Gastroesophageal sphincter (tissue), 4 donors: ENCODE data around the gene SEMG2. TPM values are rescaled to one million over a fixed set of nuclear protein-coding genes. Genes with fewer than 3 reads are reported as not detected.

Source experiments
- ATAC-seq: fragments of 150-250 bp; one replicate; pipeline ENCODE4 v1.9.1; 2016; ENCODE audit warnings: mild to moderate bottlenecking, moderate library complexity
- H3K27ac ChIP-seq, 4 donors: fragments of 200-600 bp; sonication (generic) in 3 of 4; 1 replicate in 3 of 4; 2 replicates in 1 of 4; pipeline ENCODE4 v1.5.1; 2016 to 2019
- H3K27me3 ChIP-seq: fragments of 200-600 bp; sonication (generic); one replicate; pipeline ENCODE4 v1.5.1; 2019
- H3K36me3 ChIP-seq, 2 donors: fragments of 200-600 bp; sonication (generic); one replicate each; pipeline ENCODE4 v1.5.1; 2019; ENCODE audit warnings: control low read depth in 1 of 2
- H3K4me1 ChIP-seq, 3 donors: fragments of 200-600 bp; sonication (generic); 1 replicate in 2 of 3; 2 replicates in 1 of 3; pipeline ENCODE4 v1.5.1; 2016 to 2019; ENCODE audit warnings: control low read depth in 2 of 3
- H3K4me3 ChIP-seq, 2 donors: fragments of 200-600 bp; sonication (generic); one replicate each; pipeline ENCODE4 v1.5.1; 2019; ENCODE audit warnings: mild to moderate bottlenecking in 1 of 2, moderate library complexity in 1 of 2
- H3K9me3 ChIP-seq, 3 donors: fragments of 200-600 bp; sonication (generic); one replicate each; pipeline ENCODE4 v1.5.1; 2017 to 2019; ENCODE audit warnings: control low read depth in 2 of 3
- EP300 ChIP-seq: sonication (generic); formaldehyde crosslinking; IDR thresholded peaks from one replicate; pipeline ENCODE4 v1.6.1; 2017; ENCODE audit warnings: antibody characterized with exemption, mild to moderate bottlenecking
- POLR2A ChIP-seq, 2 donors: fragments of 450-650 bp; IDR thresholded peaks; one replicate each; pipeline ENCODE4 v1.6.1; 2017; ENCODE audit warnings: antibody characterized with exemption in 2 of 2, mild to moderate bottlenecking in 2 of 2, moderate library complexity in 1 of 2
- POLR2AphosphoS5 ChIP-seq: sonication (generic); formaldehyde crosslinking; IDR thresholded peaks from one replicate; pipeline ENCODE4 v1.6.1; 2017; ENCODE audit warnings: antibody characterized with exemption
- WGBS, 2 donors: methylation state at CpG; one replicate each; pipeline ENCODE4 v1.1.5; 2018; ENCODE audit warnings: low coverage in 1 of 2; 5-methylcytosine and 5-hydroxymethylcytosine counted together
- total RNA-seq, 4 donors: library from RNA; depleted of rRNA; stranded (reverse); fragments of >200 nt; gene quantifications; one replicate each; pipeline ENCODE4 v1.1.0, GENCODE V29; 2016
- TF ChIP-seq, protein P1 (sequence below), 4 experiments: fragments of 200-600 bp in 2 of 4; fragments of 450-650 bp in 2 of 4; sonication (generic) in 1 of 4; IDR thresholded peaks; one replicate each; pipeline ENCODE4 v1.5.1; 2017 to 2019; ENCODE audit warnings: antibody characterized with exemption in 4 of 4, mild to moderate bottlenecking in 2 of 4, moderate library complexity in 2 of 4

Gene SEMG2
- total RNA-seq, 4 donors from 2014 or later, result not detected

DNA sequence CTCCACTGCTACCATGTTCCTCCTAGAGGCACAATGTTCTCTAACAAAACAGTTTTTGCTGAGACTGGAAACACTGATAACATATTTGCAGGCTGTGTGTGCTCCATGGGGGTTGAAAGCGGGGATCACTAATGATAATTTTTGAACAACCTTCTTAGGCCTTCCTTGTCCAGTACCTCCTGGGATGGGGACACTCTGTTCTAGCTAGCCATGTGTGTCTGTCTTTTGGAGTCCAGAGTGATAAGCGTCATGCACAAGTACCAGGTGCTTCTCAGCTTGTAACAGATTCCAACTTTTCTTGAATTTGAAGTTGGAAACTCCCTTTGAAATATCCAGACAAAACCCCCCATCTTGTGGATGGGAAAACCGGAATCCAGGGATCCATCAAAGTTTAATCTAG lies 31.3 kb upstream of the SEMG2 start:
- Histone ChIP-seq H3K36me3 (no peaks in the 10 kb centered on the region), H3K27ac (no peak overlapping the region), H3K27me3 (peaks cover 14% of the 10 kb centered on the region), H3K4me1 (no peaks in the 10 kb centered on the region), H3K9me3 (no peaks in the 10 kb centered on the region), H3K4me3 (no peak overlapping the region)
- 68 to 83% methylated on average over 2 to 3 of the region's 3 CpGs for WGBS, 2 donors
- ATAC-seq, result no peak
- TF ChIP-seq POLR2A (IDR thresholded peaks at IDR 0.05) (no peak), EP300 (no peak), POLR2AphosphoS5 (no peak)
- TF ChIP-seq, protein P1, sequence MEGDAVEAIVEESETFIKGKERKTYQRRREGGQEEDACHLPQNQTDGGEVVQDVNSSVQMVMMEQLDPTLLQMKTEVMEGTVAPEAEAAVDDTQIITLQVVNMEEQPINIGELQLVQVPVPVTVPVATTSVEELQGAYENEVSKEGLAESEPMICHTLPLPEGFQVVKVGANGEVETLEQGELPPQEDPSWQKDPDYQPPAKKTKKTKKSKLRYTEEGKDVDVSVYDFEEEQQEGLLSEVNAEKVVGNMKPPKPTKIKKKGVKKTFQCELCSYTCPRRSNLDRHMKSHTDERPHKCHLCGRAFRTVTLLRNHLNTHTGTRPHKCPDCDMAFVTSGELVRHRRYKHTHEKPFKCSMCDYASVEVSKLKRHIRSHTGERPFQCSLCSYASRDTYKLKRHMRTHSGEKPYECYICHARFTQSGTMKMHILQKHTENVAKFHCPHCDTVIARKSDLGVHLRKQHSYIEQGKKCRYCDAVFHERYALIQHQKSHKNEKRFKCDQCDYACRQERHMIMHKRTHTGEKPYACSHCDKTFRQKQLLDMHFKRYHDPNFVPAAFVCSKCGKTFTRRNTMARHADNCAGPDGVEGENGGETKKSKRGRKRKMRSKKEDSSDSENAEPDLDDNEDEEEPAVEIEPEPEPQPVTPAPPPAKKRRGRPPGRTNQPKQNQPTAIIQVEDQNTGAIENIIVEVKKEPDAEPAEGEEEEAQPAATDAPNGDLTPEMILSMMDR (IDR thresholded peaks at IDR 0.05), result no peak

- H3K4me1 ChIP-seq, result no peaks in the 10 kb centered on the region
- ATAC-seq, result no peak
Measured at GRCh38 chr20:45191926-45192325, 29.2 kb upstream of the SEMG2 start.

GRCh38 chr20:45193331-45193730 lies 27.8 kb upstream of the SEMG2 start:
- Histone ChIP-seq H3K27me3 (peaks cover 14% of the 10 kb centered on the region), H3K4me3 (no peak overlapping the region), H3K4me1 (no peaks in the 10 kb centered on the region), H3K9me3 (no peaks in the 10 kb centered on the region), H3K27ac (no peak overlapping the region), H3K36me3 (no peaks in the 10 kb centered on the region)
- TF ChIP-seq POLR2AphosphoS5 (no peak), EP300 (no peak), POLR2A (IDR thresholded peaks at IDR 0.05) (no peak)
- TF ChIP-seq, protein P1 (IDR thresholded peaks at IDR 0.05), result no peak
- WGBS, 2 donors, result 80 to 92% methylated on average over 1 to 2 of the region's 2 CpGs
- ATAC-seq, result no peak

More at GRCh38 chr20:45191926-45192325, 29.2 kb upstream of the SEMG2 start:
- no peak for TF ChIP-seq EP300
- no peak for TF ChIP-seq POLR2A (IDR thresholded peaks at IDR 0.05)
- TF ChIP-seq, protein P1 (IDR thresholded peaks at IDR 0.05), result no peak
- TF ChIP-seq POLR2AphosphoS5, result no peak
- Histone ChIP-seq H3K27me3 (peaks cover 14% of the 10 kb centered on the region), H3K4me3 (no peak overlapping the region), H3K36me3 (no peaks in the 10 kb centered on the region), H3K9me3 (no peaks in the 10 kb centered on the region), H3K27ac (no peak overlapping the region)
- WGBS, 2 donors, result 100% methylated on average over 2 of the region's 3 CpGs; no CpG with 5 or more reads in 1 of the 2 donors

- no peak for ATAC-seq
- WGBS, 2 donors, result 17 to 43% methylated on average over 1 of the region's 1 CpG
- Histone ChIP-seq H3K4me1 (no peaks in the 10 kb centered on the region), H3K36me3 (no peaks in the 10 kb centered on the region), H3K27me3 (peaks cover 19% of the 10 kb centered on the region), H3K9me3 (peaks cover 0 to 15% (median 0%) of the 10 kb centered on the region in 3 donors), H3K27ac (no peak within 1 kb of the TSS), H3K4me3 (no peak within 1 kb of the TSS)
- TF ChIP-seq POLR2AphosphoS5, result no peak
Measured at GRCh38 chr20:45206725-45207124, 14.4 kb upstream of the SEMG2 start, which contains the start of gene SEMG1. SEMG1 (plus strand) TSS chr20:45207033; CDS start chr20:45207054, 21 bp downstream.

DNA sequence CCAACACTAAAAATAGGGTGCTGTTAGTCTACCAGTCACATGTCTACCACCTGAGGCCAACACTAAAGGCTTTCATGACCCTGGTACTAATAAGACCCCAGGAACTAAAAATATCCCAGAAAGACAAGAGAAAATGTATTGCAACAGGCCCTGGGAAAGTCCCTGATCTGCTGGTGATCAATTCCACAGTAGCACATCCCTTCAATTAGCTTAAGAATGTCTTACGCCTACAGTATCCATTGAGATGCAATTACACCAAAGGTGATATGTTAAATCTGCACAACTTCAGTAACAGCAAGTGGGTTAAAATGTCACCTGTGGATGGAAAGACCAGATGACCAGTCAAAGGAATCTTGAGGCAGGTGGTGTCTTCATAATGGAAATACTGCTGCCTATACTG lies 11.2 kb upstream of the SEMG2 start:
- Histone ChIP-seq H3K27ac (no peak overlapping the region), H3K36me3 (no peaks in the 10 kb centered on the region), H3K4me3 (no peak overlapping the region), H3K4me1 (no peaks in the 10 kb centered on the region), H3K9me3 (no peaks in the 10 kb centered on the region), H3K27me3 (peaks cover 19% of the 10 kb centered on the region)
- no peak for ATAC-seq
- TF ChIP-seq EP300 (no peak), POLR2A (IDR thresholded peaks at IDR 0.05) (no peak), POLR2AphosphoS5 (no peak)
- TF ChIP-seq, protein P1 (IDR thresholded peaks at IDR 0.05), result no peak
- WGBS, 2 donors, result 86 to 92% methylated on average over 1 of the region's 1 CpG
